HCT116 (cell line): Measurements from ENCODE around the gene PPDPF.

Source experiments
- EZH2 ChIP-seq: fragments of 200-600 bp; sonication (generic); IDR thresholded peaks from 2 replicates; pipeline ENCODE4 v1.6.1; 2017; ENCODE audit warnings: antibody characterized with exemption, mixed run types
- POLR2A ChIP-seq: IDR thresholded peaks from 2 replicates; pipeline ENCODE4 v1.7.0; 2011; ENCODE audit warnings: borderline replicate concordance; ENCODE audit not compliant: insufficient read depth, insufficient read length; ENCODE audit errors: extremely low read depth
- POLR2AphosphoS5 ChIP-seq: IDR thresholded peaks from 2 replicates; pipeline ENCODE4 v1.6.1; 2011; ENCODE audit warnings: mild to moderate bottlenecking, low read depth, low read length, moderate library complexity
- RAD21 ChIP-seq: IDR thresholded peaks from 2 replicates; pipeline ENCODE4 v1.6.1; 2012; ENCODE audit warnings: low read depth, mild to moderate bottlenecking
- TF ChIP-seq, protein P1 (sequence below), 3 experiments: fragments of 200-600 bp in 1 of 3; sonication (generic) in 1 of 3; IDR thresholded peaks in 2 of 3; conservative IDR thresholded peaks in 1 of 3; 2 replicates each; pipeline ENCODE4 v1.5.1; 2012 to 2017; ENCODE audit warnings: low read depth in 2 of 3, low read length in 2 of 3, antibody characterized with exemption in 1 of 3, borderline replicate concordance in 1 of 3, control low read depth in 1 of 3, mild to moderate bottlenecking in 1 of 3, mixed read lengths in 1 of 3, mixed run types in 1 of 3, moderate library complexity in 1 of 3; ENCODE audit not compliant: insufficient read depth in 1 of 3
- TF ChIP-seq, protein P2 (sequence below): IDR thresholded peaks from 2 replicates; pipeline ENCODE4 v1.6.1; 2012; ENCODE audit warnings: low read depth
- TF ChIP-seq, protein P3 (sequence below): IDR thresholded peaks from 2 replicates; pipeline ENCODE4 v1.6.1; 2012

GRCh38 chr20:63519668-63520503 lies 679 bp upstream of the PPDPF start:
- TF ChIP-seq, protein P1, sequence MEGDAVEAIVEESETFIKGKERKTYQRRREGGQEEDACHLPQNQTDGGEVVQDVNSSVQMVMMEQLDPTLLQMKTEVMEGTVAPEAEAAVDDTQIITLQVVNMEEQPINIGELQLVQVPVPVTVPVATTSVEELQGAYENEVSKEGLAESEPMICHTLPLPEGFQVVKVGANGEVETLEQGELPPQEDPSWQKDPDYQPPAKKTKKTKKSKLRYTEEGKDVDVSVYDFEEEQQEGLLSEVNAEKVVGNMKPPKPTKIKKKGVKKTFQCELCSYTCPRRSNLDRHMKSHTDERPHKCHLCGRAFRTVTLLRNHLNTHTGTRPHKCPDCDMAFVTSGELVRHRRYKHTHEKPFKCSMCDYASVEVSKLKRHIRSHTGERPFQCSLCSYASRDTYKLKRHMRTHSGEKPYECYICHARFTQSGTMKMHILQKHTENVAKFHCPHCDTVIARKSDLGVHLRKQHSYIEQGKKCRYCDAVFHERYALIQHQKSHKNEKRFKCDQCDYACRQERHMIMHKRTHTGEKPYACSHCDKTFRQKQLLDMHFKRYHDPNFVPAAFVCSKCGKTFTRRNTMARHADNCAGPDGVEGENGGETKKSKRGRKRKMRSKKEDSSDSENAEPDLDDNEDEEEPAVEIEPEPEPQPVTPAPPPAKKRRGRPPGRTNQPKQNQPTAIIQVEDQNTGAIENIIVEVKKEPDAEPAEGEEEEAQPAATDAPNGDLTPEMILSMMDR (IDR thresholded peaks at IDR 0.05 in 2 of 3, conservative IDR thresholded peaks at IDR 0.05 in 1 of 3; ENCODE audit: borderline replicate concordance in 1 of 3, insufficient read depth in 1 of 3, low read depth in 2 of 3, low read length in 2 of 3): peak in 1 of 3 experiments; percentile 22; a peak in 1 of 6 replicates
- TF ChIP-seq, protein P2, sequence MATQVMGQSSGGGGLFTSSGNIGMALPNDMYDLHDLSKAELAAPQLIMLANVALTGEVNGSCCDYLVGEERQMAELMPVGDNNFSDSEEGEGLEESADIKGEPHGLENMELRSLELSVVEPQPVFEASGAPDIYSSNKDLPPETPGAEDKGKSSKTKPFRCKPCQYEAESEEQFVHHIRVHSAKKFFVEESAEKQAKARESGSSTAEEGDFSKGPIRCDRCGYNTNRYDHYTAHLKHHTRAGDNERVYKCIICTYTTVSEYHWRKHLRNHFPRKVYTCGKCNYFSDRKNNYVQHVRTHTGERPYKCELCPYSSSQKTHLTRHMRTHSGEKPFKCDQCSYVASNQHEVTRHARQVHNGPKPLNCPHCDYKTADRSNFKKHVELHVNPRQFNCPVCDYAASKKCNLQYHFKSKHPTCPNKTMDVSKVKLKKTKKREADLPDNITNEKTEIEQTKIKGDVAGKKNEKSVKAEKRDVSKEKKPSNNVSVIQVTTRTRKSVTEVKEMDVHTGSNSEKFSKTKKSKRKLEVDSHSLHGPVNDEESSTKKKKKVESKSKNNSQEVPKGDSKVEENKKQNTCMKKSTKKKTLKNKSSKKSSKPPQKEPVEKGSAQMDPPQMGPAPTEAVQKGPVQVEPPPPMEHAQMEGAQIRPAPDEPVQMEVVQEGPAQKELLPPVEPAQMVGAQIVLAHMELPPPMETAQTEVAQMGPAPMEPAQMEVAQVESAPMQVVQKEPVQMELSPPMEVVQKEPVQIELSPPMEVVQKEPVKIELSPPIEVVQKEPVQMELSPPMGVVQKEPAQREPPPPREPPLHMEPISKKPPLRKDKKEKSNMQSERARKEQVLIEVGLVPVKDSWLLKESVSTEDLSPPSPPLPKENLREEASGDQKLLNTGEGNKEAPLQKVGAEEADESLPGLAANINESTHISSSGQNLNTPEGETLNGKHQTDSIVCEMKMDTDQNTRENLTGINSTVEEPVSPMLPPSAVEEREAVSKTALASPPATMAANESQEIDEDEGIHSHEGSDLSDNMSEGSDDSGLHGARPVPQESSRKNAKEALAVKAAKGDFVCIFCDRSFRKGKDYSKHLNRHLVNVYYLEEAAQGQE: no peak
- TF ChIP-seq POLR2AphosphoS5 (peak; percentile 22), POLR2A (peak; percentile 12), RAD21 (peak; percentile 6; the same call in 1 of the 2 replicates), EZH2 (no peak)
- TF ChIP-seq, protein P3, sequence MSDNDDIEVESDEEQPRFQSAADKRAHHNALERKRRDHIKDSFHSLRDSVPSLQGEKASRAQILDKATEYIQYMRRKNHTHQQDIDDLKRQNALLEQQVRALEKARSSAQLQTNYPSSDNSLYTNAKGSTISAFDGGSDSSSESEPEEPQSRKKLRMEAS: peak; percentile 26; the same call in 1 of the 2 replicates
